Loucy (cell line): ENCODE results near the gene ZFP36L2.

ENCODE experiments used
- CTCF ChIP-seq: fragments of 200-600 bp; sonication (generic); conservative IDR thresholded peaks from 2 replicates; pipeline ENCODE4 v1.5.1; 2014; ENCODE audit warnings: mild to moderate bottlenecking, antibody characterized with exemption, low read length
- EZH2phosphoT487 ChIP-seq: fragments of 200-600 bp; IDR thresholded peaks from 2 replicates; pipeline ENCODE4 v1.6.1; 2018; ENCODE audit warnings: antibody characterized with exemption, mild to moderate bottlenecking, moderate library complexity, borderline replicate concordance

GRCh38 chr2:43199492-43200488 is 26.6 kb downstream of the ZFP36L2 start:
- TF ChIP-seq CTCF: no peak
- TF ChIP-seq EZH2phosphoT487: no peak
